ENCODE measurements around the gene DNAJC3. TPM values are rescaled to one million over a fixed set of nuclear protein-coding genes. Genes with fewer than 3 reads are reported as not detected.

The DNAJC3 gene
- total and polyA plus RNA-seq, 2 of the 13 experiments (the other 11 are each of a cell fraction or from before 2014, with no cell fraction given): 10.4 to 48.2 TPM

- H3K79me2 ChIP-seq (ENCODE audit: insufficient read depth, low read length): peaks cover 74% of the 10 kb centered on the region
- BruUV-seq (replicated peaks): no TSS peak
- FAIRE-seq (no peak), ATAC-seq (no peak), DNase-seq (ENCODE audit: low spot score) (no peak)
- intact Hi-C loops (cut with micrococcal nuclease; ENCODE audit: unreplicated experiment): no loop called here
- peaks cover under 1% of the 10 kb centered on the region; the same call in 1 of the 2 replicates for H4K20me1 ChIP-seq (ENCODE audit: insufficient read depth, low read length)
- no peaks in the 10 kb centered on the region for H3K27me3 ChIP-seq (ENCODE audit: control insufficient read depth in 1 of 2, insufficient read depth in 2 of 2, low read length in 2 of 2)
- H3K4me3 ChIP-seq (replicated peaks in 1 of 3; ENCODE audit: insufficient read depth in 1 of 3, low read depth in 2 of 3, low read length in 3 of 3): no peak overlapping the region
- no peak overlapping the region for H3K9ac ChIP-seq (ENCODE audit: insufficient read depth, low read depth, low read length)
- H2AFZ ChIP-seq (ENCODE audit: low read length): no peak overlapping the region
- WGBS (ENCODE audit: low lambda C conversion rate): 90% methylated on average over 2 of the region's 2 CpGs
- ChIA-PET CTCF (ENCODE audit: low intra/inter-chr PET ratio, low total read pairs) (no interaction called here), POLR2A (interaction anchor here (1.7 kb wide), 1 partner anchor 27 kb away, joined by 4 read pairs; the partner anchor contains the start of gene DNAJC3)
- no peaks in the 10 kb centered on the region; a peak in 1 of 5 replicates for H3K36me3 ChIP-seq (replicated peaks in 1 of 2; ENCODE audit: control insufficient read depth in 1 of 2, insufficient read depth in 2 of 2, low read length in 2 of 2)
- no peak overlapping the region for H3K27ac ChIP-seq (ENCODE audit: extremely low read length, insufficient read depth, low read length)
- in situ Hi-C loops (cut with HindIII; ENCODE audit: extremely low pct_ligation_motif_present, low pct_unique_long_range_greater_than_20kb): no loop called here
- no peak overlapping the region for H3K4me2 ChIP-seq (ENCODE audit: low read depth, low read length)
- H3K9me3 ChIP-seq (ENCODE audit: low read length): no peaks in the 10 kb centered on the region
- TF ChIP-seq POLR2AphosphoS5 (IDR thresholded peaks at IDR 0.05; ENCODE audit: low read depth, low read length): no peak
- no peak for TF ChIP-seq SALL2 (CRISPR knock-in tag; IDR thresholded peaks at IDR 0.05)
- H3K4me1 ChIP-seq (ENCODE audit: insufficient read depth, low read length): no peaks in the 10 kb centered on the region; the same call in 1 of the 2 replicates
Observed at GRCh38 chr13:95703576-95703975, 26.6 kb downstream of the DNAJC3 start.

DNA sequence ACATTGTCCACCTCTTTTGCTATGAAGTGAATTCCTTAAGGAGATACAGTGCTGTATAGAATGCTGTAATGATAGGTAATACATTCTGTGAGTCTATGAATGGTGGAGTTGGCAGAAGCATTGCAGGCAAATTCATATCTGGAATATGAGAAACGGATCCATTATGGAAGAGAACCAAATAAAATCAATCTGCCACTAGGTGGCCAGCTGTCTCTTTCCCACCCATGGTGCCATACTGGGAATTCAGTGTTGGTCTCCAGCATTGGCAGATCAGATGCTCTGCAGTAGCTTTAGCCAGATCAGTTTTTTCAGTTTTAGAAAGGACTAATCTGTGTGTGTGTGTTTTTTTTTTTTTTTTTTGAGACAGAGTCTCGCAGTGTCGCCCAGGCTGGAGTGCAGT, 27.6 kb downstream of the DNAJC3 start:
- Histone ChIP-seq H3K4me3 (replicated peaks in 1 of 3; ENCODE audit: insufficient read depth in 1 of 3, low read depth in 2 of 3, low read length in 3 of 3) (no peak overlapping the region), H3K9ac (ENCODE audit: insufficient read depth, low read depth, low read length) (no peak overlapping the region), H2AFZ (ENCODE audit: low read length) (no peak overlapping the region), H3K36me3 (replicated peaks in 1 of 2; ENCODE audit: control insufficient read depth in 1 of 2, insufficient read depth in 2 of 2, low read length in 2 of 2) (no peaks in the 10 kb centered on the region; a peak in 1 of 5 replicates), H4K20me1 (ENCODE audit: insufficient read depth, low read length) (no peaks in the 10 kb centered on the region; the same call in 1 of the 2 replicates), H3K79me2 (ENCODE audit: insufficient read depth, low read length) (peaks cover 65% of the 10 kb centered on the region), H3K4me2 (ENCODE audit: low read depth, low read length) (no peak overlapping the region), H3K27ac (ENCODE audit: extremely low read length, insufficient read depth, low read length) (no peak overlapping the region), H3K9me3 (ENCODE audit: low read length) (no peaks in the 10 kb centered on the region), H3K4me1 (ENCODE audit: insufficient read depth, low read length) (no peaks in the 10 kb centered on the region; the same call in 1 of the 2 replicates), H3K27me3 (ENCODE audit: control insufficient read depth in 1 of 2, insufficient read depth in 2 of 2, low read length in 2 of 2) (no peaks in the 10 kb centered on the region)
- FAIRE-seq: no peak
- WGBS (ENCODE audit: low lambda C conversion rate): 100% methylated on average over 3 of the region's 3 CpGs
- no TSS peak for BruUV-seq (replicated peaks)
- in situ Hi-C loops (cut with HindIII; ENCODE audit: extremely low pct_ligation_motif_present, low pct_unique_long_range_greater_than_20kb) (no loop called here), intact Hi-C loops (cut with micrococcal nuclease; ENCODE audit: unreplicated experiment) (no loop called here)
- peak; percentile 57 for ATAC-seq
- POLR2A ChIA-PET: no interaction called here
- CTCF ChIA-PET (ENCODE audit: low intra/inter-chr PET ratio, low total read pairs): no interaction called here
- DNase-seq (ENCODE audit: low spot score): no peak
- TF ChIP-seq ZFP37 (CRISPR knock-in tag; IDR thresholded peaks at IDR 0.05; ENCODE audit: borderline replicate concordance) (no peak), CEBPB (IDR thresholded peaks at IDR 0.05; ENCODE audit: borderline replicate concordance, low read depth, low read length) (no peak), NFKBIZ (CRISPR knock-in tag; IDR thresholded peaks at IDR 0.05) (no peak), PHF20 (CRISPR knock-in tag; IDR thresholded peaks at IDR 0.05) (no peak), ZNF367 (CRISPR knock-in tag; IDR thresholded peaks at IDR 0.05; ENCODE audit: borderline replicate concordance) (no peak)
- TF ChIP-seq, protein P1, sequence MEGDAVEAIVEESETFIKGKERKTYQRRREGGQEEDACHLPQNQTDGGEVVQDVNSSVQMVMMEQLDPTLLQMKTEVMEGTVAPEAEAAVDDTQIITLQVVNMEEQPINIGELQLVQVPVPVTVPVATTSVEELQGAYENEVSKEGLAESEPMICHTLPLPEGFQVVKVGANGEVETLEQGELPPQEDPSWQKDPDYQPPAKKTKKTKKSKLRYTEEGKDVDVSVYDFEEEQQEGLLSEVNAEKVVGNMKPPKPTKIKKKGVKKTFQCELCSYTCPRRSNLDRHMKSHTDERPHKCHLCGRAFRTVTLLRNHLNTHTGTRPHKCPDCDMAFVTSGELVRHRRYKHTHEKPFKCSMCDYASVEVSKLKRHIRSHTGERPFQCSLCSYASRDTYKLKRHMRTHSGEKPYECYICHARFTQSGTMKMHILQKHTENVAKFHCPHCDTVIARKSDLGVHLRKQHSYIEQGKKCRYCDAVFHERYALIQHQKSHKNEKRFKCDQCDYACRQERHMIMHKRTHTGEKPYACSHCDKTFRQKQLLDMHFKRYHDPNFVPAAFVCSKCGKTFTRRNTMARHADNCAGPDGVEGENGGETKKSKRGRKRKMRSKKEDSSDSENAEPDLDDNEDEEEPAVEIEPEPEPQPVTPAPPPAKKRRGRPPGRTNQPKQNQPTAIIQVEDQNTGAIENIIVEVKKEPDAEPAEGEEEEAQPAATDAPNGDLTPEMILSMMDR (CRISPR knock-in tag; IDR thresholded peaks at IDR 0.05): peak; percentile 17; the same call in 1 of the 2 replicates
